ENCODE data around the gene CERS6.

The CERS6 gene

GRCh38 chr2:168632709-168633121 lies 176.6 kb downstream of the CERS6 start:
- Histone ChIP-seq H3K27ac (peak overlapping the region; percentile 62; the same call in 1 of the 2 replicates), H3K4me3 (peak overlapping the region; percentile 68), H3K36me3 (ENCODE audit: insufficient read depth, low read length) (no peaks in the 10 kb centered on the region), H3K9me3 (ENCODE audit: low read depth, low read length) (no peaks in the 10 kb centered on the region), H3K9ac (ENCODE audit: insufficient read length) (no peak overlapping the region)
- DNase-seq (ENCODE audit: low read depth, low spot score), result no peak
- TF ChIP-seq FOXP2 (optimal IDR thresholded peaks at IDR 0.05; ENCODE audit: control extremely low read depth, extremely low read length, insufficient read depth) (no peak), EZH2 (IDR thresholded peaks at IDR 0.05) (no peak), POLR2AphosphoS5 (IDR thresholded peaks at IDR 0.05; ENCODE audit: borderline replicate concordance, low read depth, low read length) (no peak)

- H3K27ac ChIP-seq, result peak overlapping the region; percentile 62; the same call in 1 of the 2 replicates
- TF ChIP-seq FOXP2 (optimal IDR thresholded peaks at IDR 0.05; ENCODE audit: control extremely low read depth, extremely low read length, insufficient read depth) (no peak), EZH2 (IDR thresholded peaks at IDR 0.05) (no peak), POLR2AphosphoS5 (IDR thresholded peaks at IDR 0.05; ENCODE audit: borderline replicate concordance, low read depth, low read length) (no peak)
- H3K9me3 ChIP-seq (ENCODE audit: low read depth, low read length), result no peaks in the 10 kb centered on the region
- no peaks in the 10 kb centered on the region for H3K36me3 ChIP-seq (ENCODE audit: insufficient read depth, low read length)
- no peak overlapping the region for H3K9ac ChIP-seq (ENCODE audit: insufficient read length)
- H3K4me3 ChIP-seq, result peak overlapping the region; percentile 68; the same call in 1 of the 2 replicates
- no peak for DNase-seq (ENCODE audit: low read depth, low spot score)
These were observed 177.1 kb downstream of the CERS6 start for GRCh38 chr2:168633200-168633599.

GRCh38 chr2:168633895-168634294 lies 177.8 kb downstream of the CERS6 start:
- TF ChIP-seq FOXP2 (optimal IDR thresholded peaks at IDR 0.05; ENCODE audit: control extremely low read depth, extremely low read length, insufficient read depth) (no peak), POLR2AphosphoS5 (IDR thresholded peaks at IDR 0.05; ENCODE audit: borderline replicate concordance, low read depth, low read length) (no peak), EZH2 (IDR thresholded peaks at IDR 0.05) (no peak)
- Histone ChIP-seq H3K27ac (no peak overlapping the region), H3K9me3 (ENCODE audit: low read depth, low read length) (no peaks in the 10 kb centered on the region), H3K9ac (ENCODE audit: insufficient read length) (no peak overlapping the region), H3K4me3 (no peak overlapping the region), H3K36me3 (ENCODE audit: insufficient read depth, low read length) (no peaks in the 10 kb centered on the region)
- DNase-seq (ENCODE audit: low read depth, low spot score), result no peak

GRCh38 chr2:168635065-168635577 lies 179.0 kb downstream of the CERS6 start:
- Histone ChIP-seq H3K27ac (no peak overlapping the region), H3K9me3 (ENCODE audit: low read depth, low read length) (no peaks in the 10 kb centered on the region), H3K4me3 (0 out of 2 replicates have a peak overlapping the region, but pooled peaks have one; percentile 20), H3K36me3 (ENCODE audit: insufficient read depth, low read length) (no peaks in the 10 kb centered on the region), H3K9ac (ENCODE audit: insufficient read length) (no peak overlapping the region)
- DNase-seq (ENCODE audit: low read depth, low spot score), result no peak
- TF ChIP-seq EZH2 (IDR thresholded peaks at IDR 0.05), result no peak
- TF ChIP-seq FOXP2 (optimal IDR thresholded peaks at IDR 0.05; ENCODE audit: control extremely low read depth, extremely low read length, insufficient read depth), result no peak

DNA sequence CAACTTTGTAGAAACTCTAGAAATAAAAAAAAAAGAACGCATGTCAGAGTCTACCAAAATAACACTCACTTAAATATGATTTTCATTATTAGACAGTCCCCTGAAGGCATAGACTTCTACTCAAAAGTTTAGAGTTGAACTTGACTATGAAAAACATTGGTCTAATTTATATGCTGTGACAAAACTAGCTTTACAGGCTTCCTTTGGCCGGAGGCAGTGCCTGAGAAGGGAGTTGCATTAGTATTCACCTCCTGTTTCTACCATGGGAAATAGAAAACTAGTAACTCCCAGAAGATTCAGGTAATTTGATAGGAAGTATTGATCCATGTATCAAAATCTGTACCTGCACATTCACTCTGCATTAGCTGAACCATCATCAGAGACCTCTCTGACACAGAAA lies 182.9 kb downstream of the CERS6 start:
- Histone ChIP-seq H3K9me3 (ENCODE audit: low read depth, low read length) (no peaks in the 10 kb centered on the region), H3K27ac (no peak overlapping the region), H3K4me3 (peak overlapping the region; percentile 35), H3K9ac (ENCODE audit: insufficient read length) (no peak overlapping the region), H3K36me3 (ENCODE audit: insufficient read depth, low read length) (no peaks in the 10 kb centered on the region)
- TF ChIP-seq POLR2AphosphoS5 (IDR thresholded peaks at IDR 0.05; ENCODE audit: borderline replicate concordance, low read depth, low read length) (no peak; the same call in 1 of the 2 replicates), EZH2 (IDR thresholded peaks at IDR 0.05) (no peak)
- DNase-seq (ENCODE audit: low read depth, low spot score), result no peak

DNA sequence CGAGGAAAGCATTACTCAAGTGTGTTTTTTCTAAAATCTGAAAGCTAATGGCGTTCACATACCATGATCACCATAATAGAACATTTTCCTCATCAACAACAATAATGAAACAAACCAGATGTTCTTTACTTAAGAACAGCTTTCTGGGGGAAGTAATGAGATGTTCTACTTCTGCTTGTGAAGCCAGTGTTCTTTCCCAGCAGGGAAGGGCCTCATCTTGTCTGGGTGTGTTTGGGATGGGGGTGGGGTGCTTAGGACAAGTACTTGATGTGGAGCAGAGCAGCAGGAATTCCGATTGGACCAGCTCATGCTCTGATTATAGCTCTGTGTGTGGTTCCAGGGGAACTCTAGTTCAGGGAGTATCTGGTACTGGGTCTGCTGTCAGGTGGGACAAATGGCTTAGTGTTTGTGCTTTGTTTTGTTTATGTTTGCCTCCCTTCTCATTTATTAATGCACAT lies 183.4 kb downstream of the CERS6 start:
- Histone ChIP-seq H3K27ac (no peak overlapping the region), H3K4me3 (peak overlapping the region; percentile 35), H3K36me3 (ENCODE audit: insufficient read depth, low read length) (no peaks in the 10 kb centered on the region), H3K9me3 (ENCODE audit: low read depth, low read length) (no peaks in the 10 kb centered on the region), H3K9ac (ENCODE audit: insufficient read length) (no peak overlapping the region)
- DNase-seq (ENCODE audit: low read depth, low spot score), result no peak
- no peak for TF ChIP-seq POLR2AphosphoS5 (IDR thresholded peaks at IDR 0.05; ENCODE audit: borderline replicate concordance, low read depth, low read length)
- TF ChIP-seq EZH2 (IDR thresholded peaks at IDR 0.05), result no peak
- TF ChIP-seq FOXP2 (optimal IDR thresholded peaks at IDR 0.05; ENCODE audit: control extremely low read depth, extremely low read length, insufficient read depth), result no peak

DNA sequence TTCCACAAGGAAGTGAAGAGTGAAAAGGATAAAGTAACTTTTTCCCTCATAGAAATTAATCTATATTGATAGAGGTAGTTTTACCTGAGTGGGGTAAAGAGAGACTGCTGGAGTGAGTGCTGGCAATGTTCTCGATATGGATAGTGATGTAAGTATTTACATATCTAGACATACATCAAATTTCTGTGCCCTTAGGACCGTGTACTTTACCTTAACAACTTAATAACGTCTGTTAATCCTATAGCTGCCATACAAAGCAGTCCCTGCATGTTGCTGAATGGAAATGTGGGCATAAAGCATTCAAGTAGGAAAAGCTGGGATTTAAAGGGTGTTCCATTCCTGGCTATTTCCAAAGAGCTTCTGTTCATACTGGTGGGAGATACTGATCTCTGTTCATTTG lies 184.0 kb downstream of the CERS6 start:
- H3K9me3 ChIP-seq (ENCODE audit: low read depth, low read length), result no peaks in the 10 kb centered on the region
- no peak overlapping the region for H3K27ac ChIP-seq
- no peaks in the 10 kb centered on the region for H3K36me3 ChIP-seq (ENCODE audit: insufficient read depth, low read length)
- no peak for TF ChIP-seq POLR2AphosphoS5 (IDR thresholded peaks at IDR 0.05; ENCODE audit: borderline replicate concordance, low read depth, low read length)
- TF ChIP-seq FOXP2 (optimal IDR thresholded peaks at IDR 0.05; ENCODE audit: control extremely low read depth, extremely low read length, insufficient read depth), result no peak
- no peak for TF ChIP-seq EZH2 (IDR thresholded peaks at IDR 0.05)
- H3K4me3 ChIP-seq, result no peak overlapping the region
- no peak for DNase-seq (ENCODE audit: low read depth, low spot score)
- no peak overlapping the region for H3K9ac ChIP-seq (ENCODE audit: insufficient read length)

DNA sequence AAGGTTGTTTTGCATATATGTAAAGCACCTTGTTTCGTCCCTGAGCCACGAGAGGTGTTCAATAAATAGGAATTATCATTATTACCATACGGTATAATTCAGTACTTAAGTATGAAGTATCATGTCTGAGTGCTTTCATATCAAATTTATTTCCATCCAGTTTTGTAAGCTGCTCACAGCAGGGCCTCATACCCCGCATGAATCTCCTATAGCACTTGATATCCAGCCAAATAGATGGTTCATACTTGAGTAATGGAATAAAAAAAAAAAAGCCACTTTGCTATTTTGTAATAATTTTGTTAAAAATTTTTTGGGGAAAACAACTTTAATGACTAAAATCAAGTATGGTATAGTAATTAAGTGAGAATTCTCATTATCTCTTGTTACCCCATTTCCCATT lies 185.6 kb downstream of the CERS6 start:
- no peak for TF ChIP-seq EZH2 (IDR thresholded peaks at IDR 0.05)
- TF ChIP-seq POLR2AphosphoS5 (IDR thresholded peaks at IDR 0.05; ENCODE audit: borderline replicate concordance, low read depth, low read length), result no peak
- no peak for TF ChIP-seq FOXP2 (optimal IDR thresholded peaks at IDR 0.05; ENCODE audit: control extremely low read depth, extremely low read length, insufficient read depth)
- no peak overlapping the region for H3K27ac ChIP-seq
- H3K9ac ChIP-seq (ENCODE audit: insufficient read length), result no peak overlapping the region
- H3K4me3 ChIP-seq, result no peak overlapping the region
- no peak for DNase-seq (ENCODE audit: low read depth, low spot score)
- H3K9me3 ChIP-seq (ENCODE audit: low read depth, low read length), result no peaks in the 10 kb centered on the region
- H3K36me3 ChIP-seq (ENCODE audit: insufficient read depth, low read length), result no peaks in the 10 kb centered on the region

- no peaks in the 10 kb centered on the region for H3K36me3 ChIP-seq (ENCODE audit: insufficient read depth, low read length)
- H3K9ac ChIP-seq (ENCODE audit: insufficient read length), result no peak overlapping the region
- no peak for DNase-seq (ENCODE audit: low read depth, low spot score)
- H3K27ac ChIP-seq, result no peak overlapping the region
- H3K9me3 ChIP-seq (ENCODE audit: low read depth, low read length), result no peaks in the 10 kb centered on the region
- TF ChIP-seq FOXP2 (optimal IDR thresholded peaks at IDR 0.05; ENCODE audit: control extremely low read depth, extremely low read length, insufficient read depth) (no peak), POLR2AphosphoS5 (IDR thresholded peaks at IDR 0.05; ENCODE audit: borderline replicate concordance, low read depth, low read length) (no peak), EZH2 (IDR thresholded peaks at IDR 0.05) (no peak)
- no peak overlapping the region for H3K4me3 ChIP-seq
These were observed 186.8 kb downstream of the CERS6 start for GRCh38 chr2:168642873-168643272.

Data from SK-N-MC (cell line).